B cell (primary cell): ENCODE results near the gene NDFIP1.

Source experiments
- EZH2 ChIP-seq: IDR thresholded peaks from 2 replicates; pipeline ENCODE4 v1.6.1; 2012; ENCODE audit warnings: borderline replicate concordance, low read depth, mild to moderate bottlenecking, moderate library complexity, low read length; ENCODE audit not compliant: insufficient read depth, poor library complexity, severe bottlenecking
- TF ChIP-seq, protein P1 (sequence below): fragments of 200-600 bp; IDR thresholded peaks from one replicate; pipeline ENCODE4 v1.8.0; 2022; ENCODE audit warnings: antibody characterized with exemption, mild to moderate bottlenecking

DNA sequence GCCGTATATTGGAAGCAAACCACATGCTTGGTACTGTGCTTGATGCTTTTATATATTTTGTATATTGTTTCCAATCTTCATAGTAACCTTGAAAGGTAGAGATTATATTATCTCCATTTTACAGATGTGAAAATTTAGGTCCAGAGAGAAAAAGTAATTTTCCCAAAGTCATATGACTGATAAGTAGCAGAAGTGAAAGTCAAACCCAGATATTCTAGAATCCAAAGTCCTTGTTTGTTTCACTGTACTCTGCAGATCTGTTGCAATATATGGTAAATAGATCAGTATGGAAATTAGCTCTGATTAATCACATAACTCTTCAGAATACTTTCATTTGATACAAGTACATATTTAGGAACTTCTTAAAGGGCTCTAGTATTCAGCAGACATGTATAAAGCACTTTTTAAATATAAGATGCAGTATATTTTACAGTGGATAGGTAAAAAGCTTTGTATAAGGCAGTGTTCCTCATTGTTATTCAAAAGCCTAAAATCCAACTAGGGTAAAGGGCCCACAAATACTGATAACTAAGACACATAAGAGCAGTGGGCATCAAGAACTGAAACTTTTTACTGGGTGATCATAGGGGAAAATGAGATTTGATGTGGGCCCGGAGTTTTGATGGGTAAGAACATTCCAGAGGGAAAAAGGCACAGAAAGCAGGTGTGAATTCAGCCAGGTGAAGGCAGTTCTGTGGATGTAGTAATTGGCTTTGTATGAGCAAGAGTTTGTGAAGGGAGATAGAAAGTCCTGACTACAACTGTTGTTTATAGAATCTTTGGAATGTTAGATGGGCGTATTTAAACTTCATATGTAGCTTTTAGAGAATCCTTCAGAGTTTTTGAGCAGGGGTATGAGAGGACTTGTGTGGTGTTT lies 25.0 kb downstream of the NDFIP1 start:
- TF ChIP-seq, protein P1, sequence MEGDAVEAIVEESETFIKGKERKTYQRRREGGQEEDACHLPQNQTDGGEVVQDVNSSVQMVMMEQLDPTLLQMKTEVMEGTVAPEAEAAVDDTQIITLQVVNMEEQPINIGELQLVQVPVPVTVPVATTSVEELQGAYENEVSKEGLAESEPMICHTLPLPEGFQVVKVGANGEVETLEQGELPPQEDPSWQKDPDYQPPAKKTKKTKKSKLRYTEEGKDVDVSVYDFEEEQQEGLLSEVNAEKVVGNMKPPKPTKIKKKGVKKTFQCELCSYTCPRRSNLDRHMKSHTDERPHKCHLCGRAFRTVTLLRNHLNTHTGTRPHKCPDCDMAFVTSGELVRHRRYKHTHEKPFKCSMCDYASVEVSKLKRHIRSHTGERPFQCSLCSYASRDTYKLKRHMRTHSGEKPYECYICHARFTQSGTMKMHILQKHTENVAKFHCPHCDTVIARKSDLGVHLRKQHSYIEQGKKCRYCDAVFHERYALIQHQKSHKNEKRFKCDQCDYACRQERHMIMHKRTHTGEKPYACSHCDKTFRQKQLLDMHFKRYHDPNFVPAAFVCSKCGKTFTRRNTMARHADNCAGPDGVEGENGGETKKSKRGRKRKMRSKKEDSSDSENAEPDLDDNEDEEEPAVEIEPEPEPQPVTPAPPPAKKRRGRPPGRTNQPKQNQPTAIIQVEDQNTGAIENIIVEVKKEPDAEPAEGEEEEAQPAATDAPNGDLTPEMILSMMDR, result no peak
- TF ChIP-seq EZH2, result no peak
